ENCODE measurements around the gene SLC35B2.

GRCh38 chr6:44228836-44229235, 28.5 kb downstream of the SLC35B2 start:
- TF ChIP-seq SUZ12 (IDR thresholded peaks at IDR 0.05; ENCODE audit: extremely low read depth, insufficient read depth, insufficient read length) (no peak), YY1 (IDR thresholded peaks at IDR 0.05; ENCODE audit: insufficient read depth, insufficient read length) (no peak), ZNF274 (IDR thresholded peaks at IDR 0.05; ENCODE audit: low read depth, low read length) (no peak)
